NT2/D1 (cell line): ENCODE data around the gene WDR90.

Source experiments
- DNase-seq: peaks from one replicate; pipeline ENCODE4 v3.0.0-alpha.2; 2011; ENCODE audit warnings: low read depth, low spot score
- H3K27me3 ChIP-seq: 2 replicates; pipeline ENCODE4 v1.6.0; 2011; ENCODE audit warnings: mild to moderate bottlenecking; ENCODE audit not compliant: insufficient read length, insufficient read depth
- H3K36me3 ChIP-seq: 2 replicates; pipeline ENCODE4 v1.6.1; 2011; ENCODE audit warnings: mild to moderate bottlenecking, low read length, mixed read lengths; ENCODE audit not compliant: insufficient read depth, insufficient read length
- H3K4me1 ChIP-seq: 2 replicates; pipeline ENCODE4 v1.5.1; 2011; ENCODE audit not compliant: insufficient read depth, insufficient read length
- H3K4me3 ChIP-seq: 2 replicates; pipeline ENCODE4 v1.5.1; 2011; ENCODE audit warnings: low read depth; ENCODE audit not compliant: insufficient read length
- H3K9ac ChIP-seq: 2 replicates; pipeline ENCODE4 v1.6.0; 2011; ENCODE audit warnings: low read depth; ENCODE audit not compliant: insufficient read length
- H3K9me3 ChIP-seq: 2 replicates; pipeline ENCODE4 v1.5.1; 2011; ENCODE audit warnings: mild to moderate bottlenecking, low read length; ENCODE audit not compliant: insufficient read depth
- SUZ12 ChIP-seq: IDR thresholded peaks from 2 replicates; pipeline ENCODE4 v1.6.1; 2011; ENCODE audit not compliant: insufficient read length, insufficient read depth; ENCODE audit errors: extremely low read depth
- YY1 ChIP-seq: IDR thresholded peaks from 2 replicates; pipeline ENCODE4 v1.6.1; 2011; ENCODE audit not compliant: insufficient read length, insufficient read depth
- ZNF274 ChIP-seq: IDR thresholded peaks from 2 replicates; pipeline ENCODE4 v1.6.1; 2011; ENCODE audit warnings: mild to moderate bottlenecking, low read depth, low read length

Gene WDR90

DNA sequence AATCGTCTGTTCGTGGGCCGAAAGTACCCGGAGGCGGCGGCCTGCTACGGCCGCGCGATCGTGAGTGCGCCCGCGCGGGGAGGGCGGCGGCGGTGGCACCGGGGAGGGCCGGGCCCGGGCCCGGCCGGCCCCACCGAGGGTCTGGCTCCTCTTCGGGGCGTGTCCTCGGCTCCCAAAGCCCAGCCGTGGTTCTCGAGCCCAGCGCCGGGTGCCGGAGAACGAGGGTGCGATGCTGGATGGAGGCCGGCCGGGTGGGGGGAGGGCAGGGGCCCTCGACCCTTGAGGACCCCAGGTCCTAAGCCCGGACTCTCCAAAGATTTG is 31.4 kb downstream of the WDR90 start:
- DNase-seq: no peak
- Histone ChIP-seq H3K9ac (peak overlapping the region; percentile 98), H3K4me1 (peaks cover 27% of the 10 kb centered on the region), H3K27me3 (peaks cover 11% of the 10 kb centered on the region), H3K36me3 (peaks cover 38% of the 10 kb centered on the region), H3K4me3 (peak overlapping the region; percentile 93), H3K9me3 (no peaks in the 10 kb centered on the region)
- no peak for TF ChIP-seq ZNF274
- TF ChIP-seq SUZ12: no peak
- no peak for TF ChIP-seq YY1

GRCh38 chr16:680967-681745 is 32.0 kb downstream of the WDR90 start:
- DNase-seq: no peak
- no peak for TF ChIP-seq YY1
- TF ChIP-seq ZNF274: no peak
- TF ChIP-seq SUZ12: no peak
- H3K36me3 ChIP-seq: peaks cover 44% of the 10 kb centered on the region
- H3K9ac ChIP-seq: peak overlapping the region; percentile 98
- peaks cover 6% of the 10 kb centered on the region for H3K27me3 ChIP-seq
- H3K9me3 ChIP-seq: no peaks in the 10 kb centered on the region
- peak overlapping the region; percentile 93 for H3K4me3 ChIP-seq
- H3K4me1 ChIP-seq: peaks cover 23% of the 10 kb centered on the region

DNA sequence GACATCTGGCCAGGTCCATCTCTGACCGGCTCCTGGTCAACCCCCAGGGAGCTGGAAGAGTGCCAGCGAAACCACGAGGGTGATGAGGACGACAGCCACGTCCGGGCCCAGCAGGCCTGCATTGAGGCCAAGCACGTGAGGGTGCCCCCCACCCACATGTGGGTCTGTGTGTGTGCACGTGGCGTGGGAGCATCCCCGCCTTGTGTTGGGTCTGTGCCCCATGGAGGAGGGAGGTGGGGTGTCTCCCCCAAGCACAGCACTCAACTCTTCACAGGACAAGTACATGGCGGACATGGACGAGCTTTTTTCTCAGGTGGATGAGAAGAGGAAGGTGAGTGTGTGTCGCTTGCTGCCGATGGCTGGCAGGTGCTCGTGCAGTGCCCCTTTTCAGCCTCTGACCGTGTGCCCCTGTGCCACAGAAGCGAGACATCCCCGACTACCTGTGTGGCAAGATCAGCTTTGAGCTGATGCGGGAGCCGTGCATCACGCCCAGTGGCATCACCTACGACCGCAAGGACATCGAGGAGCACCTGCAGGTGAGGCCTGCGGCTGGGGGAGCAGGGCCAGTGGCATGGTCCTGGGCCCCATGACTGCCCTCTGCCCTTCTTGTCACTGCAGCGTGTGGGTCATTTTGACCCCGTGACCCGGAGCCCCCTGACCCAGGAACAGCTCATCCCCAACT is 32.7 kb downstream of the WDR90 start:
- Histone ChIP-seq H3K4me1 (peaks cover 27% of the 10 kb centered on the region), H3K9me3 (no peaks in the 10 kb centered on the region), H3K4me3 (peak overlapping the region; percentile 93), H3K36me3 (peaks cover 52% of the 10 kb centered on the region), H3K9ac (peak overlapping the region; percentile 98), H3K27me3 (no peaks in the 10 kb centered on the region)
- no peak for TF ChIP-seq YY1
- no peak for TF ChIP-seq SUZ12
- no peak for TF ChIP-seq ZNF274
- no peak for DNase-seq

GRCh38 chr16:682493-683395 is 33.6 kb downstream of the WDR90 start:
- no peaks in the 10 kb centered on the region for H3K27me3 ChIP-seq
- no peaks in the 10 kb centered on the region for H3K9me3 ChIP-seq
- H3K4me1 ChIP-seq: peaks cover 25% of the 10 kb centered on the region
- peaks cover 58% of the 10 kb centered on the region for H3K36me3 ChIP-seq
- H3K9ac ChIP-seq: peak overlapping the region; percentile 98
- no peak for DNase-seq
- H3K4me3 ChIP-seq: peak overlapping the region; percentile 95
- no peak for TF ChIP-seq SUZ12
- TF ChIP-seq ZNF274: no peak
- no peak for TF ChIP-seq YY1

GRCh38 chr16:683396-684070 is 34.4 kb downstream of the WDR90 start:
- Histone ChIP-seq H3K36me3 (peaks cover 66% of the 10 kb centered on the region), H3K9me3 (no peaks in the 10 kb centered on the region)
- DNase-seq: no peak

DNA sequence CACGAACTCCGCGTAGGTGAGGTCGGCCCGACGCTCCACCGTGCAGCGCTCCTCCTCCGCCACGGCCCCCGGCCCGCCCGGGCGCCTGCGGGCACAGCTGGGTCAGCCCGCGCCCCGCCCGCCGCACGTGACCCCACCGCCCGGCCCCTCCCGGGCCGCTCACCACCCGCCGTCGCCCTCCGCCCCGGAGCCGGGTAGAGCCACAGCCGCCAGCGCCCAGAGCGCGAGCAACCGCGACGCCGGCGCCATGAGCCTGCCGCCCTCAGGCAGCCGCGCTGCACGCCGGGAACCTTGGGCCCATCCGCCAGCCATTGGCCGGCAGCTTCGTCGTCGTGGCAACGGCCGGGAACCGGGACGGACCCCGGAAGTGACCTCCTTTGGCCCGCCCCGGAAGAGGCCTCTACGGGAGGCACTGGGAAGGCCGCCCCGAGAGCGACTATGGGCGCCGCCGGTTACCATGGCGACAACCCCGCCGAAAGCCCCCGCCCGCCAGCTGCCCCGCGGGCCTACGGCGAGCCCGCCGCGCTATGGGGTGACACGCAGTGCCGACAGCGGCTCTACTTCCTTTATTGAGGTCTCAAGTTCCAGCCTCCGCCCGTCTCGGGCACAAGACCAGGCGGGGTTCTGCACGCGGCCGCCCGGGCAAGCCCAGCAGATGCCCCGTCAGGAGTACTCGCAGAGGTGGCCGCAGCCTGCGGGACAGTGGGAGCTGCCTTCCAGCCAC is 35.1 kb downstream of the WDR90 start, which contains the start of gene JMJD8:
Gene JMJD8 (minus strand): TSS at position 264 of the 724 bp plus-strand sequence. CDS start 15 bp downstream, at position 249.
- Histone ChIP-seq H3K4me1 (peaks cover 24% of the 10 kb centered on the region), H3K9me3 (no peaks in the 10 kb centered on the region), H3K9ac (peak within 1 kb of the TSS; percentile 96), H3K27me3 (no peaks in the 10 kb centered on the region), H3K36me3 (peaks cover 73% of the 10 kb centered on the region), H3K4me3 (peak within 1 kb of the TSS; percentile 95)
- peak; percentile 90 for DNase-seq
- TF ChIP-seq YY1: peak; percentile 76
- TF ChIP-seq SUZ12: no peak

More at GRCh38 chr16:683396-684070, 34.4 kb downstream of the WDR90 start:
- peak overlapping the region; percentile 95 for H3K4me3 ChIP-seq
- H3K4me1 ChIP-seq: peaks cover 25% of the 10 kb centered on the region
- H3K9ac ChIP-seq: peak overlapping the region; percentile 96
- TF ChIP-seq YY1 (no peak), ZNF274 (no peak), SUZ12 (no peak)
- no peaks in the 10 kb centered on the region for H3K27me3 ChIP-seq
